ENCODE measurements around the gene NLGN4Y.

- TF ChIP-seq SIN3A (IDR thresholded peaks at IDR 0.05; ENCODE audit: borderline replicate concordance, insufficient read depth, low read length) = no peak
- TF ChIP-seq TAF1 (IDR thresholded peaks at IDR 0.05; ENCODE audit: borderline replicate concordance, insufficient read depth, low read length) = no peak
- TF ChIP-seq REST (IDR thresholded peaks at IDR 0.05; ENCODE audit: insufficient read depth in 1 of 2, low read depth in 2 of 2, low read length in 2 of 2) = no peak
These were observed 310.1 kb downstream of the NLGN4Y start for GRCh38 chrY:14834103-14835060.

Data from PFSK-1 (cell line).